Endothelial cell of umbilical vein (primary cell): ENCODE results near the gene MFGE8. TPM values are rescaled to one million over a fixed set of nuclear protein-coding genes. Genes with fewer than 3 reads are reported as not detected.

Experiments
- BruUV-seq: library from RNA; stranded (reverse); fragments of 400-500 nt; replicated peaks from 2 replicates; lab custom pipeline; 2021; lab: Mats Ljungman, UMichigan
- CTCF ChIA-PET: fragments of 300-600, 350-600 bp; sonication (Branson Sonifier 250); formaldehyde crosslinking; loops from one replicate; lab custom pipeline; 2021; ENCODE audit warnings: antibody characterized with exemption, inconsistent platforms; lab: Charles Lee
- POLR2A ChIA-PET: fragments of 300-600, 350-600 bp; sonication (Branson Sonifier 250); formaldehyde crosslinking; loops from one replicate; lab custom pipeline; 2021; ENCODE audit warnings: antibody characterized with exemption, inconsistent platforms; lab: Charles Lee
- DNase-seq: peaks from one replicate; pipeline ENCODE4 v3.0.0-alpha.2; 2011; ENCODE audit warnings: low read depth, low spot score
- FAIRE-seq: peaks from 2 replicates; lab custom pipeline; 2011; peaks lifted over from hg19 to GRCh38; lab: Jason Lieb, UNC
- H2AFZ ChIP-seq: 2 replicates; pipeline ENCODE4 v1.6.0; 2012; ENCODE audit warnings: low read depth, low read length, control low read depth, inconsistent platforms
- H3K27ac ChIP-seq: 2 replicates; pipeline ENCODE4 v1.5.1; 2011; ENCODE audit warnings: low read depth, mild to moderate bottlenecking, control low read depth, low read length, moderate library complexity; ENCODE audit not compliant: insufficient read depth
- H3K27me3 ChIP-seq, 2 experiments: 2 replicates each; pipeline versions ENCODE4 v1.6.0 to v1.6.1; 2011; ENCODE audit warnings: low read length in 2 of 2, mixed read lengths in 1 of 2; ENCODE audit not compliant: control insufficient read depth in 2 of 2, insufficient read depth in 2 of 2
- H3K36me3 ChIP-seq, 2 experiments: 2 replicates in 1 of 2; 3 replicates in 1 of 2; pipeline ENCODE4 v1.5.1; 2011; ENCODE audit warnings: low read length in 2 of 2, mild to moderate bottlenecking in 1 of 2, moderate library complexity in 1 of 2; ENCODE audit not compliant: control insufficient read depth in 2 of 2, insufficient read depth in 2 of 2; ENCODE audit errors: extremely low read depth in 1 of 2
- H3K4me1 ChIP-seq: 3 replicates; pipeline ENCODE4 v1.5.1; 2011; ENCODE audit warnings: mild to moderate bottlenecking, low read length; ENCODE audit not compliant: control insufficient read depth, insufficient read depth; ENCODE audit errors: extremely low read depth
- H3K4me2 ChIP-seq: 2 replicates; pipeline ENCODE4 v1.6.1; 2011; ENCODE audit warnings: low read length, control low read depth, mixed read lengths; ENCODE audit not compliant: insufficient read depth
- H3K4me3 ChIP-seq, 3 experiments: fragments of 200-600 bp in 1 of 3; sonication (generic), shearing (Covaris generic) in 1 of 3; replicated peaks in 1 of 3; 2 replicates each; pipeline ENCODE4 v1.5.1; 2011 to 2016; ENCODE audit warnings: control low read depth in 3 of 3, low read length in 3 of 3, mild to moderate bottlenecking in 2 of 3, inconsistent platforms in 1 of 3, low read depth in 1 of 3, moderate library complexity in 1 of 3; ENCODE audit not compliant: insufficient read depth in 1 of 3
- H3K79me2 ChIP-seq: 2 replicates; pipeline ENCODE4 v1.6.0; 2012; ENCODE audit warnings: low read length, inconsistent platforms; ENCODE audit not compliant: control insufficient read depth, insufficient read depth
- H3K9ac ChIP-seq: replicated peaks from 2 replicates; pipeline ENCODE3; 2011; ENCODE audit warnings: low read length, control low read depth; ENCODE audit not compliant: insufficient read depth; ENCODE audit errors: extremely low read depth
- H3K9me1 ChIP-seq: replicated peaks from 3 replicates; pipeline ENCODE4 v1.6.0; 2011; ENCODE audit warnings: mild to moderate bottlenecking, low read length; ENCODE audit not compliant: control insufficient read depth, insufficient read depth; ENCODE audit errors: extremely low read depth
- H3K9me3 ChIP-seq: replicated peaks from 2 replicates; pipeline ENCODE4 v1.5.1; 2012; ENCODE audit warnings: low read length, inconsistent platforms; ENCODE audit not compliant: control insufficient read depth, insufficient read depth
- H4K20me1 ChIP-seq: replicated peaks from 2 replicates; pipeline ENCODE3; 2011; ENCODE audit warnings: mild to moderate bottlenecking, low read length; ENCODE audit not compliant: control insufficient read depth, insufficient read depth; ENCODE audit errors: extremely low read depth
- EZH2 ChIP-seq: IDR thresholded peaks from 2 replicates; pipeline ENCODE4 v1.6.1; 2012; ENCODE audit warnings: borderline replicate concordance, low read depth, mild to moderate bottlenecking, moderate library complexity, low read length, inconsistent platforms; ENCODE audit not compliant: severe bottlenecking
- FOS ChIP-seq: IDR thresholded peaks from 2 replicates; pipeline ENCODE4 v1.6.1; 2011; ENCODE audit warnings: mild to moderate bottlenecking, low read length, moderate library complexity, borderline replicate concordance; ENCODE audit not compliant: insufficient read depth
- GATA2 ChIP-seq: IDR thresholded peaks from 2 replicates; pipeline ENCODE4 v1.7.0; 2011; ENCODE audit warnings: low read depth, mild to moderate bottlenecking, moderate library complexity, mixed read lengths, low read length; ENCODE audit not compliant: insufficient read length, insufficient read depth
- JUN ChIP-seq: IDR thresholded peaks from 2 replicates; pipeline ENCODE4 v1.6.1; 2011; ENCODE audit warnings: borderline replicate concordance, low read depth; ENCODE audit not compliant: insufficient read length, insufficient read depth
- POLR2A ChIP-seq: IDR thresholded peaks from 2 replicates; pipeline ENCODE4 v1.6.1; 2012; ENCODE audit warnings: low read depth, mild to moderate bottlenecking, control low read depth, low read length
- POLR2AphosphoS5 ChIP-seq: IDR thresholded peaks from 2 replicates; pipeline ENCODE4 v1.6.1; 2012; ENCODE audit warnings: low read depth, mild to moderate bottlenecking, control low read depth, low read length, moderate library complexity; ENCODE audit not compliant: insufficient read depth
- dilution Hi-C: fragments of 300-500 bp; cut with MboI; formaldehyde crosslinking; loops from one replicate; pipeline ENCODE4 v1.15.0; 2019; ENCODE audit warnings: low sequenced_read_pairs; ENCODE audit not compliant: extremely low pct_ligation_motif_present
- intact Hi-C: fragments of 100-400 bp; cut with micrococcal nuclease; formaldehyde crosslinking; loops from one replicate; pipeline ENCODE4 v1.10.0; 2022
- polyA plus RNA-seq, 4 experiments: library from polyadenylated mRNA; depleted of rRNA in 3 of 4; stranded (reverse) in 3 of 4; unstranded in 1 of 4; fragments of >200 nt; gene quantifications; 2 replicates each; pipeline versions ENCODE4 v1.2.1 to v1.2.3, GENCODE V29; 2011 to 2012; ENCODE audit warnings: missing spikeins in 1 of 4
- total RNA-seq: library from RNA; stranded (reverse); gene quantifications from 2 replicates; pipeline ENCODE4 v1.2.3, GENCODE V29; 2021

Gene MFGE8
- total and polyA plus RNA-seq, 2 donors (not counting 3 experiments of a cell fraction or from before 2014, with no cell fraction given): 108 to 117 TPM

DNA sequence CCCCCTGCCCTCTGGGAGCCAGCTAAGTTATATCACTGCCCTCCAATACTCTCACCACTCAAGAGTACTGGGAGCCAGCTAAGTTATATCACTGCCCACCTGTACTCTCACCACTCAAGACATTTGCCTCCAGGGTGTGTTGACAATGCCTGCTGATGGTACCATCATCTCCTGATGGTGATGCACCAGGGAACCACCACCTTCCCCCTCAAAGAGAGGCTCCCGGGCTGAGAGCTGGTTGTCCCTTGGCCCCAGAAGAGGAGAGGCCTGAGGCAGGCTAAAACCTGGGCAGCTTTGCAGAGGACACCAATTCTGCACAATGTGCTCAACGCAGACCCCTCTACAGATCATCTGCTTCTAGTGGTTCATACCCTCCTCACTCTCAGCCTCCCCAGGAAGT lies 10.3 kb downstream of the MFGE8 start:
- dilution Hi-C loops (no loop called here), intact Hi-C loops (no loop called here)
- Histone ChIP-seq H3K9ac (no peak overlapping the region), H3K27ac (no peak overlapping the region), H3K36me3 (no peaks in the 10 kb centered on the region), H3K4me1 (peaks cover 3% of the 10 kb centered on the region), H3K4me3 (no peak overlapping the region), H3K9me1 (no peaks in the 10 kb centered on the region), H3K79me2 (no peaks in the 10 kb centered on the region), H3K4me2 (no peak overlapping the region), H3K9me3 (no peaks in the 10 kb centered on the region), H2AFZ (no peak overlapping the region), H3K27me3 (no peaks in the 10 kb centered on the region), H4K20me1 (no peaks in the 10 kb centered on the region)
- FAIRE-seq: no peak
- ChIA-PET CTCF (interaction anchor here (0.5 to 4.7 kb wide), 5 partner anchors 10 to 278 kb away, joined by 3 to 82 read pairs (median 4); no protein-coding TSS in a partner anchor), POLR2A (no interaction called here)
- no TSS peak for BruUV-seq
- no peak for DNase-seq
- TF ChIP-seq EZH2 (no peak), JUN (no peak), POLR2A (no peak), POLR2AphosphoS5 (no peak)

- no peaks in the 10 kb centered on the region for H4K20me1 ChIP-seq
- no peaks in the 10 kb centered on the region for H3K79me2 ChIP-seq
- intact Hi-C loops: no loop called here
- CTCF ChIA-PET: interaction anchor here (0.5 to 4.7 kb wide), 6 partner anchors 9 to 278 kb away, joined by 3 to 82 read pairs (median 4); no protein-coding TSS in a partner anchor
- no TSS peak for BruUV-seq
- DNase-seq (no peak), FAIRE-seq (no peak)
- no peaks in the 10 kb centered on the region for H3K27me3 ChIP-seq
- H3K36me3 ChIP-seq: no peaks in the 10 kb centered on the region
- no peak overlapping the region for H3K27ac ChIP-seq
- H2AFZ ChIP-seq: no peak overlapping the region
- no peak overlapping the region for H3K4me3 ChIP-seq
- dilution Hi-C loops: no loop called here
- TF ChIP-seq GATA2 (no peak), POLR2AphosphoS5 (no peak), FOS (no peak)
- POLR2A ChIA-PET: no interaction called here
- H3K4me2 ChIP-seq: no peak overlapping the region
- H3K4me1 ChIP-seq: peaks cover 7% of the 10 kb centered on the region
- no peak overlapping the region for H3K9ac ChIP-seq
- no peaks in the 10 kb centered on the region for H3K9me3 ChIP-seq
- no peaks in the 10 kb centered on the region for H3K9me1 ChIP-seq
Observed at GRCh38 chr15:88902221-88902835, 10.9 kb downstream of the MFGE8 start.
